OCI-LY7 (cell line): ENCODE results near the gene ZDBF2. TPM values are rescaled to one million over a fixed set of nuclear protein-coding genes. Genes with fewer than 3 reads are reported as not detected.

Experiments
- BruUV-seq: library from RNA; stranded (reverse); fragments of 400-500 nt; replicated peaks from 2 replicates; lab custom pipeline; 2021; lab: Mats Ljungman, UMichigan
- CTCF ChIA-PET: fragments of 300-600 bp; sonication (Branson Sonifier 250); formaldehyde crosslinking; loops from one replicate; lab custom pipeline; 2022; ENCODE audit warnings: antibody characterized with exemption; ENCODE audit not compliant: unreplicated experiment; lab: Charles Lee
- POLR2A ChIA-PET: fragments of 300-600 bp; sonication (Branson Sonifier 250); formaldehyde crosslinking; loops from one replicate; lab custom pipeline; 2022; ENCODE audit warnings: antibody characterized with exemption; lab: Charles Lee
- DNase-seq: peaks from one replicate; pipeline ENCODE4 v3.0.0-alpha.2; 2015; ENCODE audit warnings: low spot score
- H2AFZ ChIP-seq: fragments of 200-600 bp; sonication (generic), shearing (Covaris generic); 2 replicates; pipeline ENCODE4 v1.6.1; 2014; ENCODE audit warnings: mild to moderate bottlenecking, antibody characterized with exemption, low read length, moderate library complexity
- H3K27ac ChIP-seq: fragments of 200-600 bp; sonication (generic); 2 replicates; pipeline ENCODE4 v1.5.1; 2014; ENCODE audit warnings: mixed run types, low read depth, mild to moderate bottlenecking, moderate library complexity, low read length, inconsistent platforms; ENCODE audit not compliant: poor library complexity, severe bottlenecking
- H3K36me3 ChIP-seq: fragments of 200-600 bp; sonication (generic); 2 replicates; pipeline ENCODE4 v1.6.1; 2014; ENCODE audit warnings: mild to moderate bottlenecking, antibody characterized with exemption, low read length, moderate library complexity, mixed read lengths; ENCODE audit not compliant: insufficient read depth
- H3K4me1 ChIP-seq: fragments of 200-600 bp; sonication (generic); 2 replicates; pipeline ENCODE4 v1.5.1; 2014; ENCODE audit warnings: mild to moderate bottlenecking, low read length; ENCODE audit not compliant: insufficient read depth, poor library complexity, severe bottlenecking
- H3K4me2 ChIP-seq: fragments of 200-600 bp; sonication (generic); 2 replicates; pipeline ENCODE4 v1.6.1; 2014; ENCODE audit warnings: mild to moderate bottlenecking, low read length
- H3K4me3 ChIP-seq: fragments of 200-600 bp; sonication (generic); 2 replicates; pipeline ENCODE4 v1.5.1; 2014; ENCODE audit warnings: mild to moderate bottlenecking, low read depth, low read length; ENCODE audit not compliant: poor library complexity, severe bottlenecking
- H3K79me2 ChIP-seq: fragments of 200-600 bp; sonication (generic); 2 replicates; pipeline ENCODE4 v1.6.1; 2016; ENCODE audit warnings: low read depth, mild to moderate bottlenecking, low read length, moderate library complexity, mixed read lengths; ENCODE audit not compliant: insufficient read depth
- H3K9me2 ChIP-seq: fragments of 200-600 bp; sonication (generic); 2 replicates; pipeline ENCODE4 v1.6.1; 2016; ENCODE audit warnings: mild to moderate bottlenecking, low read length, mixed read lengths; ENCODE audit not compliant: insufficient read depth
- H3K9me3 ChIP-seq: fragments of 200-600 bp; sonication (generic); 2 replicates; pipeline ENCODE4 v1.6.1; 2014; ENCODE audit warnings: mild to moderate bottlenecking, mixed run types, low read length, mixed read lengths
- H4K20me1 ChIP-seq: fragments of 200-600 bp; sonication (generic); 2 replicates; pipeline ENCODE4 v1.6.1; 2014; ENCODE audit warnings: mild to moderate bottlenecking, antibody characterized with exemption, low read length, moderate library complexity, mixed read lengths; ENCODE audit not compliant: insufficient read depth
- EZH2phosphoT487 ChIP-seq: fragments of 200-600 bp; sonication (generic); IDR thresholded peaks from 2 replicates; pipeline ENCODE4 v1.6.1; 2018; ENCODE audit warnings: low read depth, borderline replicate concordance, mild to moderate bottlenecking, mixed run types, antibody characterized with exemption, low read length, moderate library complexity, mixed read lengths
- intact Hi-C: fragments of 100-400 bp; cut with micrococcal nuclease; formaldehyde crosslinking; loops from one replicate; pipeline ENCODE4 v1.10.0; 2022; ENCODE audit not compliant: unreplicated experiment
- total RNA-seq, 2 experiments: library from RNA; depleted of rRNA in 1 of 2; stranded (reverse); fragments of >200 nt in 1 of 2; shearing (Covaris generic) in 1 of 2; gene quantifications; 2 replicates each; pipeline ENCODE4 v1.2.3, GENCODE V29; 2014 to 2022
- TF ChIP-seq, protein P1 (sequence below): fragments of 200-600 bp; sonication (generic); conservative IDR thresholded peaks from 2 replicates; pipeline ENCODE4 v1.5.1; 2014; ENCODE audit warnings: mild to moderate bottlenecking, antibody characterized with exemption, low read length, moderate library complexity, mixed read lengths

ZDBF2 gene
- total RNA-seq, 2 experiments from 2014 or later = 13.9 to 44.3 TPM

DNA sequence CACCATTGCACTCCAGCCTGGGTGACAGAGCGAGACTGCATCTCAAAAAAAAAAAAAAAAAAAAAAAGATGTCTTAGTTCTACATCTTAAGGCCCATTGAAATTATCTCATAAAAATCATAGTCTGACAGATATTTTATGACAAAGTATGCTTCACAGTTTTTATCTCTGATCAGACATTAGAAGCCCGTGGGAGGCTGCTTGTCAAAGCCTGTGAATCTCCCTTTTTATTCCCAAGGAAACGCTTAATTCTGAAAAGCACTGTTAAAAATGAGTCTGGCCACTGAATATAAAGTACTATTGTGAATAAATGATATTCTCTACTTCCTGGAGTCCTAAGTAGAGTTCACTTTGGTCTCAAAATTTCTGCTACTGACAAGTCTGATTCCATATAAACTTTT lies 71.1 kb downstream of the ZDBF2 start:
- H3K4me3 ChIP-seq = no peak overlapping the region
- H3K4me2 ChIP-seq = no peak overlapping the region
- ChIA-PET POLR2A (interaction anchor here (0.5 to 0.7 kb wide), 2 partner anchors 11 to 920 kb away, joined by 5 to 6 read pairs; no protein-coding TSS in a partner anchor), CTCF (no interaction called here)
- no peak for DNase-seq
- no peaks in the 10 kb centered on the region for H3K36me3 ChIP-seq
- no peaks in the 10 kb centered on the region for H3K9me3 ChIP-seq
- no peaks in the 10 kb centered on the region for H3K9me2 ChIP-seq
- TF ChIP-seq, protein P1, sequence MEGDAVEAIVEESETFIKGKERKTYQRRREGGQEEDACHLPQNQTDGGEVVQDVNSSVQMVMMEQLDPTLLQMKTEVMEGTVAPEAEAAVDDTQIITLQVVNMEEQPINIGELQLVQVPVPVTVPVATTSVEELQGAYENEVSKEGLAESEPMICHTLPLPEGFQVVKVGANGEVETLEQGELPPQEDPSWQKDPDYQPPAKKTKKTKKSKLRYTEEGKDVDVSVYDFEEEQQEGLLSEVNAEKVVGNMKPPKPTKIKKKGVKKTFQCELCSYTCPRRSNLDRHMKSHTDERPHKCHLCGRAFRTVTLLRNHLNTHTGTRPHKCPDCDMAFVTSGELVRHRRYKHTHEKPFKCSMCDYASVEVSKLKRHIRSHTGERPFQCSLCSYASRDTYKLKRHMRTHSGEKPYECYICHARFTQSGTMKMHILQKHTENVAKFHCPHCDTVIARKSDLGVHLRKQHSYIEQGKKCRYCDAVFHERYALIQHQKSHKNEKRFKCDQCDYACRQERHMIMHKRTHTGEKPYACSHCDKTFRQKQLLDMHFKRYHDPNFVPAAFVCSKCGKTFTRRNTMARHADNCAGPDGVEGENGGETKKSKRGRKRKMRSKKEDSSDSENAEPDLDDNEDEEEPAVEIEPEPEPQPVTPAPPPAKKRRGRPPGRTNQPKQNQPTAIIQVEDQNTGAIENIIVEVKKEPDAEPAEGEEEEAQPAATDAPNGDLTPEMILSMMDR = no peak
- TF ChIP-seq EZH2phosphoT487 = no peak
- no peaks in the 10 kb centered on the region for H3K4me1 ChIP-seq
- no TSS peak for BruUV-seq
- H3K27ac ChIP-seq = no peak overlapping the region
- H4K20me1 ChIP-seq = no peaks in the 10 kb centered on the region
- H2AFZ ChIP-seq = no peak overlapping the region
- intact Hi-C loops = no loop called here
- no peaks in the 10 kb centered on the region for H3K79me2 ChIP-seq

DNA sequence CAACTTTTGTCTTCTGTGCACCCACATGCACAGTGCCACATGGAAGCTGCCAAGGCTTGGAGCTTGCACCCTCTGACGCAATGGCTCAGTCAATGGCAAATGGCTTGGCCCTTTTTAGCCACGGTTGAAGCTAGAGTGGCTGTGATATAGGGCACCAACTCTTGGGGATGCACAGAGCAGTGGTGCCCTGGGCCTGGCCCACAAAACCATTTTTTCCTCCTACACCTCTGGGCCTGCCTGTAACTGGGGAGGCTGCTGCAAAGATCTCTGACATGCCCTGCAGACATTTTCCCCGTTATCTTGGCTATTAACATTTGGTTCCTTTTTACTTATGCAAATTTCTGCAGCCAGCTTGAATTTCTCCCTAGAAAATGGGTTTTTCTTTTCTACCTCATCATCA lies 74.9 kb downstream of the ZDBF2 start:
- H3K4me1 ChIP-seq = peaks cover 4% of the 10 kb centered on the region
- no peak for DNase-seq
- H4K20me1 ChIP-seq = no peaks in the 10 kb centered on the region
- no peak overlapping the region for H3K4me3 ChIP-seq
- no peaks in the 10 kb centered on the region for H3K9me3 ChIP-seq
- H3K79me2 ChIP-seq = no peaks in the 10 kb centered on the region
- no peak overlapping the region for H3K27ac ChIP-seq
- H3K36me3 ChIP-seq = no peaks in the 10 kb centered on the region
- ChIA-PET CTCF (no interaction called here), POLR2A (no interaction called here)
- TF ChIP-seq, protein P1 = no peak
- no peak for TF ChIP-seq EZH2phosphoT487
- H3K9me2 ChIP-seq = no peaks in the 10 kb centered on the region
- no TSS peak for BruUV-seq
- intact Hi-C loops = no loop called here
- H2AFZ ChIP-seq = no peak overlapping the region
- no peak overlapping the region for H3K4me2 ChIP-seq

DNA sequence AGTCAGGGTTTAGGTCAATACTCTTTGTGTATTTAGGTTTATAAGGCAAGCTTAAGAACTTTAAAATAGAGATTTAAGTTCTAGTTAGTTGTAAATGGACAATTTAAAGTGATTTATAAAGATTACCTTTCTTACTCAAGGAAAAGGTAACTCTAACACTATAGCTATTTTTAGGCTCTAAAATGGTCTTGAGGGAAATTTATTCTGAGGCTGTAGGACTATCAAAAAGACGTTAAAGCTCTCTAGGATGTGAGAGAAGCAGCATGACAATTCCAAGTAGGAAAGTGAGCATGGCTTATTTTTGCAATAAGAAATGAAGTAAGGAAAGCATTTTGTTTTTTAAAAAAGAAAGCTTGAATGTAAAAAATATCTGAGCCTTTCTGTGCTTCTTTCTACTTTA lies 78.1 kb downstream of the ZDBF2 start:
- ChIA-PET CTCF (no interaction called here), POLR2A (interaction anchor here (0.8 kb wide), 1 partner anchor 90 kb away, joined by 4 read pairs; no protein-coding TSS in a partner anchor)
- Histone ChIP-seq H3K9me3 (no peaks in the 10 kb centered on the region), H3K4me3 (no peak overlapping the region), H4K20me1 (no peaks in the 10 kb centered on the region), H3K4me2 (no peak overlapping the region), H2AFZ (no peak overlapping the region), H3K9me2 (no peaks in the 10 kb centered on the region), H3K36me3 (no peaks in the 10 kb centered on the region), H3K27ac (no peak overlapping the region), H3K79me2 (no peaks in the 10 kb centered on the region), H3K4me1 (peaks cover 4% of the 10 kb centered on the region)
- no peak for DNase-seq
- no TSS peak for BruUV-seq
- TF ChIP-seq, protein P1 = no peak
- TF ChIP-seq EZH2phosphoT487 = no peak
- intact Hi-C loops = no loop called here
